GM12873 (cell line): ENCODE measurements around the gene KCNE4.

Experiments
- TF ChIP-seq, protein P1 (sequence below): IDR thresholded peaks from 2 replicates; pipeline ENCODE4 v1.5.1; 2012; ENCODE audit warnings: low read depth, mild to moderate bottlenecking, moderate library complexity, low read length, control low read depth; ENCODE audit not compliant: insufficient read depth; ENCODE audit errors: missing control alignments

The KCNE4 gene

DNA sequence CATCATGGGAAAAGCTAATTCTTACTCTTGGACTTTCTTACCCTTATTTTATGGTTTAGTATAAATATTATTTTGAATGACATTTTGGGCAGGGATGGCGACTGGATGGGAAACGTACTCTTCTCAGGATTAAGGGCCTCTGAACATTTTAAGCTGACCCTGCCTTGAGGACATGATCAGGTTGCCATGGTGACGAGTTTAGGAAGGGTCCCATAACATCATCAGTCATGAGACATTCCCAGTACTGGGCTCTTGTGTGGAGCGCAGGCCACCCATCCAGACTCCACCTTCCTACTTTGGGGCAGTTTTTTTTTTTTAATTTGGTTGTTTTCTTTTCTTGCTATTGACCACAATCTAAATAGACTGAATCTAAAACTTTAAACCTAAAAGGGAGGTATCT lies 40.7 kb downstream of the KCNE4 start:
- TF ChIP-seq, protein P1, sequence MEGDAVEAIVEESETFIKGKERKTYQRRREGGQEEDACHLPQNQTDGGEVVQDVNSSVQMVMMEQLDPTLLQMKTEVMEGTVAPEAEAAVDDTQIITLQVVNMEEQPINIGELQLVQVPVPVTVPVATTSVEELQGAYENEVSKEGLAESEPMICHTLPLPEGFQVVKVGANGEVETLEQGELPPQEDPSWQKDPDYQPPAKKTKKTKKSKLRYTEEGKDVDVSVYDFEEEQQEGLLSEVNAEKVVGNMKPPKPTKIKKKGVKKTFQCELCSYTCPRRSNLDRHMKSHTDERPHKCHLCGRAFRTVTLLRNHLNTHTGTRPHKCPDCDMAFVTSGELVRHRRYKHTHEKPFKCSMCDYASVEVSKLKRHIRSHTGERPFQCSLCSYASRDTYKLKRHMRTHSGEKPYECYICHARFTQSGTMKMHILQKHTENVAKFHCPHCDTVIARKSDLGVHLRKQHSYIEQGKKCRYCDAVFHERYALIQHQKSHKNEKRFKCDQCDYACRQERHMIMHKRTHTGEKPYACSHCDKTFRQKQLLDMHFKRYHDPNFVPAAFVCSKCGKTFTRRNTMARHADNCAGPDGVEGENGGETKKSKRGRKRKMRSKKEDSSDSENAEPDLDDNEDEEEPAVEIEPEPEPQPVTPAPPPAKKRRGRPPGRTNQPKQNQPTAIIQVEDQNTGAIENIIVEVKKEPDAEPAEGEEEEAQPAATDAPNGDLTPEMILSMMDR: no peak

DNA sequence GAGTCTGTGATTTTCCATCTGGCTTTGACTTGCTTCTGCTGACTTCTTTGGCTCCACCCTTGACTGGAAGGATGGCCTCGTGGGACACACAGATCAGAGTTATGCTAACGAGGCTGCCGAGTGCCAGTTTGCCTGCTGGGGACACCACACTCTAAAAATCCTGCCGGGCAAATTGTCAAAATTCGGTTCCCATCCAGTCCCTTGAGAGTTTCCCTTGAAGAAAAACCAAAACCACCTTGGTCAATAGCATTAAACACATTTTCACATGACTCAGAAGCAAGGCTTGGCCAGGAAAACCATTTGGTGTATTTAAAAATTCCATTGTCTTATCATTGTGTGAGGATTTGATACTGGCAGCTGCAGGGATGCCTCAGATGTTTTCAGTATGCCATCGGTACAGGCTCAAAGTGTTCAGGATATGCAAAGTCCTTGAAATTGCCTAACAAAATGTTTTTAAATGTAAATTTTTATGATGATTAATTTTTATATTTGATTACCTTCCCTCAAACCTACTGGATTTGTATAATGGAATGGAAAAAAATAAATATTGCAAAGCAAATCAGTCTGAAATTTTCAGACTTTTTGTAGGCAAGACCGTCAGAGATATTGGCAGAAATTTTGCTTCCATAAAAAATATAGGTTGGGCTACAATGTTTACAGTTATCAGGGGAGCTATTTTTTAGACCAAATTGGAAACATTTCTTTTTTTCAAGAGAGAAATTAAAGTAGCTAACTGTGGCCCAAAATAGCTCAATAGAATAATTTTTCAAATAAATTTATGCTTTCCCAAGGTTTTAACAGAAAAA lies 41.6 kb downstream of the KCNE4 start:
- TF ChIP-seq, protein P1: no peak

DNA sequence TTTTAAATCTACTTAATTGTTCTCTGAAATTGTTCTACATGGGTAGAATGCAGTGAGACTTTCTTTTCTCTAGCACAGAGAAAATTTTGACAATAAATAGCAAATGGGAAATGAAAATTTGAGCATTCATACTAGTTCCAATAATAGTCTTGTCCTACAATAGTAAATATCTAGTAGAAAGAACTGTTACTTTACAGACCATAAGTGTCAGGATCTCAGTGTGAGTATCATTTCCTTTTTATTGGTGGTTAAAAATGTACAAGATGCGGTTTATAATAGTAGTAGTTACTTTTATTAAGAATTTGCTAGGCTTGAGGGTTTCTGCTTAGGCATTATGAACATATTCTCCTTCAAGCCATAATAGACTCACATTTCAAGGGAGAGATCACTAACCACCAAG lies 43.2 kb downstream of the KCNE4 start:
- TF ChIP-seq, protein P1: no peak

DNA sequence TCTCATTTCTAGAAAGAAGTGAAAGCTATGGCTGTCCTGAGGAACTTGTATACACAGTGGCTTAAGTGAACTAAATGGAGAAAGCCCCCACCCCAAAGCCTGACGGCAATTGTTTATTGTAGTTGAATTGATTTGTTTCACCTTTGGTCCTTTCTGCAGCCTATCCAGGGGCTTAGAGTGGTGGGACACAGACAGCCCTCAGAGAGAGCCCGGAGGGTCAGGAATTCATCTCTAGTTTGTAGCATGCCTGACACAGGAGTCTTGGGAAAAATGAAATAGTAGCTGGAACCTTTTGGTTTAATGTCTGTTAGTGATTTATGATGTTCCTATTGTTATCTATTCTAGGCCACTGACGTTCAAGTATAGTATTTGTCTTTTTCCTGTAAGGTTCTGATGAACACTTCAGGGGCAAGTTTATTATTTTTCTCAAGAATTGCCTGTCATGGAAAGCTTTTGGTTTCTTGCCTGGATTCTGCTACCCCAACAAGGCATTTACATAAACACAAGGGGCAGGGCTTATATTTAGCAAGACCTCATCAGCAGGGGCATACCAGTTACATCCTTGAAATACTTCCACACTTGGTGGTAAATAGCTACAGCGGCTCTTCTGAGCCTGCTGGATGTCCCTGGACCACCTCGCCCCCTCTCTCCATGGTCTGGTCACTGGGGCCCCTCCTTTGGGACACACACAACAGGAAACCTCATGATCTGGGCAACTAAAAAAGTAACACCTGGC lies 44.4 kb downstream of the KCNE4 start:
- TF ChIP-seq, protein P1: no peak

DNA sequence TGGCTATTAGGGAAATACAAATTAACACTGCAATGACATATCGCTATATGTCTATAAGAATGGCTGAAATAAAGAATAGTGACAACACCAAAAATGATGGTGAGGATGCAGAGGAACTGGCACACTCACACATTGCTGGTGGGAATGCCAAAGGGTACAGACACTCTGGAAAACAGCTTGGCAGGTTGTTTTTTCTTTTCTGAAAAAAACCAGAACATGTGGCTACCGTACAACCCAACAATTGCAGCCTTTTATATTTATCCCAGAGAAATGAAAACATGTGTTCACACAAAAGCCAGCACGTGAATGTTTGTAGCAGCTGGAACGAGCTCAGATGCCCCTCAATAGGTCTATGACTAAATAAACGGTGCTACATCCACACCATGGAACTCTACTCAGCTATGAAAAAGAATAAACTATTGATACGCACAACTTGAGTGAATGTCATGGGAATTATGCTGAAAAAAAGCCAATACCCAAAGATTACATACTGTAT lies 45.9 kb downstream of the KCNE4 start:
- TF ChIP-seq, protein P1: no peak

DNA sequence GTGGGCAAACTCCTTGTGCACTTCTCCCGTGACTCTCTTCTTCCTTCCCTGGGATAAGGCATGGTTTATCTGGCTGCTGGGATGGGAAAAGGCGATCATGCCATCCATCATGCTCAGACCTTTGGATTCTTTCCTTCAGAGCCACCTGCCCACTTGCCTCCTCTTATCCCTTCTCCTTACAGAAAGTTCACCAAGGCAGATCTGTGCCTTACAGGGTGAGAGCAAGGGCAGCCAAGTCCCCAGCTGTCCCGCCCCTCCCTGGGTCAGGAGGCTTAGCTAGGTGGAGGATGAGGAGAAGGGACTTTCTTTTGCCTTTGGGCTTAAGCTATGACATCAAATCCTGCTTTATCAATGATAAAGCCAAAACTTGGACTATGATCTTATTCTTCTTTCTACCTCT lies 47.6 kb downstream of the KCNE4 start:
- TF ChIP-seq, protein P1: no peak

DNA sequence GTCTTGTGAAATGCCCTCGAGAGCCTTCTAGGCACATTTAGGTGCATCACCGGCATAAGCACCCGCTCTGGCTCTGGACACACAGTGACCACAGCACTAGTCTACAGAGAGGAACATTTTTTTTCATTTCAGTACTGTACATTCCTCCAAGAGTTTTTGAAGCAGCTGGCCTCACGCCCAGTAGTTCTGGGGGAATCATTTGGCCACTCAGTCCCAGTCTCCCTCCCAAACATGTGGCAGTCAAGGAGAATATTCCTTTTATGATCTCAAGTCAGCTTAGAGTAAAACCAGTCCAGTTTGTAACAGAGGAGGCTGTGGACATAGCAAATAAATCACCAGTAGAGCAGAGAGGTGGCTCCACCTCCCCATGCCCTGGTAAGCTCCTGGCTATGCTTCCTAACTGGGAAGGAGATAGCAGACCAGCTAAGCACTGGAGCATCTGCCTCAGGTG lies 48.1 kb downstream of the KCNE4 start:
- TF ChIP-seq, protein P1: no peak
